Ovary (tissue), 3 donors: ENCODE measurements around the gene CCDC78.

ENCODE experiments used
- CTCF ChIP-seq, 3 donors: fragments of 450-650 bp in 2 of 3; fragments of 200-600 bp in 1 of 3; IDR thresholded peaks; one replicate each; pipeline versions ENCODE4 v1.5.1 to v1.8.0; 2016 to 2022; ENCODE audit warnings: antibody characterized with exemption in 3 of 3, mild to moderate bottlenecking in 1 of 3
- EP300 ChIP-seq: sonication (generic); formaldehyde crosslinking; IDR thresholded peaks from one replicate; pipeline ENCODE4 v1.6.1; 2017; ENCODE audit warnings: antibody characterized with exemption
- POLR2A ChIP-seq: fragments of 450-650 bp; IDR thresholded peaks from one replicate; pipeline ENCODE4 v1.6.1; 2017; ENCODE audit warnings: antibody characterized with exemption, mild to moderate bottlenecking, moderate library complexity
- donor health status: DM: no; HTN: no; CAD: no.

- no peak for TF ChIP-seq CTCF (IDR thresholded peaks at IDR 0.05)
- TF ChIP-seq POLR2A: no peak
- no peak for TF ChIP-seq EP300
Observed at GRCh38 chr16:720447-720989, 5.7 kb downstream of the CCDC78 start.
